HG03342 (cell line): ENCODE data around the gene CSK.
A peak's percentile ranks its signal among the peaks of the same experiment; 100 is the strongest.

Source experiments
- ATAC-seq: cut with Tn5 transposase; IDR thresholded peaks from one replicate; pipeline ENCODE4 v1.9.1; 2021; ENCODE audit warnings: mild to moderate bottlenecking, moderate library complexity; ENCODE audit not compliant: unreplicated experiment

CSK gene

DNA sequence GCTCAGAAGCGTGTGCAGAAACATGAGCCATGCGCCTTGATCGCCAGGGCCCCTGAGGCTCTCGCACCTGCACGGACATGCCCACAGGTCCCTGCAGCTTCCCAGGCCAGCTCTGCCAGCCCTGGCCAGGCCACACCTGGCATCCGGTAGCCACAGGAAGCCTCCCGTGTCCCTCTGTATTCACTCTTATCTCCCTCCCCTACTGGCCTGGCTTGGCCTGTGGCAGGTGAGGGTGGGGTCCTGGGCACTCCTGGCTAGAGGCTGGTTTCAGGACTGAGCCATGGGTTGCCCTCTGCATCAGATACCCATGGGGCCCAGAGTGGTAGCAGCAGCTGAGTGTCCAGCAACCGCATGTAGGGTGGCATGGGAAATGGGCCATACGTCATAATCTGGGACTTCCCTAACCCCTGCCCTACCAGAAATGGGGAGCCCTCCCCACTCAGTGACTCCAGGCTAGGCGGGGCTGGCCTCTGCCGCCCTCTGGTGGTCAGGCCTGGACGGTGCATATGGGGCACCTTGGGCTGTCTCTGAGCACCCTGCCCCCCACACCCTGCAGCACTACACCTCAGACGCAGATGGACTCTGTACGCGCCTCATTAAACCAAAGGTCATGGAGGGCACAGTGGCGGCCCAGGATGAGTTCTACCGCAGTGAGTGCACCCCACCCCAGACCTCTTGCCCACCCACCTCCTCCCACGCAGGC is 18.1 kb downstream of the CSK start:
- peak; percentile 57 for ATAC-seq

DNA sequence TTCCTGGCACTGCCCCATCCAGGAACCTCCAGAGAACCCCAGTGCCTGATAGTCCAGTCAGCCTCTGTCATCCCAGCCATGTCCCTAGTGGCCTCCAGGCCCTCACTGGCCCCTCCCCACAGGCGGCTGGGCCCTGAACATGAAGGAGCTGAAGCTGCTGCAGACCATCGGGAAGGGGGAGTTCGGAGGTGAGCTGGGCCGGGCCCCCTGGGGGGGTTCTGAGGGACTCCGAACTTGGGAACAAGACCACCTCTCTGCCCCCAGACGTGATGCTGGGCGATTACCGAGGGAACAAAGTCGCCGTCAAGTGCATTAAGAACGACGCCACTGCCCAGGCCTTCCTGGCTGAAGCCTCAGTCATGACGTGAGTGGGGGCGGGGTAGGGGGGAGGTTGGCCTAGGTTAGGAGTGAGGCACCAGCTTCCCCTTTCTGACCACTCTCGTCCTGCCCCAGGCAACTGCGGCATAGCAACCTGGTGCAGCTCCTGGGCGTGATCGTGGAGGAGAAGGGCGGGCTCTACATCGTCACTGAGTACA is 18.7 kb downstream of the CSK start:
- ATAC-seq = no peak

DNA sequence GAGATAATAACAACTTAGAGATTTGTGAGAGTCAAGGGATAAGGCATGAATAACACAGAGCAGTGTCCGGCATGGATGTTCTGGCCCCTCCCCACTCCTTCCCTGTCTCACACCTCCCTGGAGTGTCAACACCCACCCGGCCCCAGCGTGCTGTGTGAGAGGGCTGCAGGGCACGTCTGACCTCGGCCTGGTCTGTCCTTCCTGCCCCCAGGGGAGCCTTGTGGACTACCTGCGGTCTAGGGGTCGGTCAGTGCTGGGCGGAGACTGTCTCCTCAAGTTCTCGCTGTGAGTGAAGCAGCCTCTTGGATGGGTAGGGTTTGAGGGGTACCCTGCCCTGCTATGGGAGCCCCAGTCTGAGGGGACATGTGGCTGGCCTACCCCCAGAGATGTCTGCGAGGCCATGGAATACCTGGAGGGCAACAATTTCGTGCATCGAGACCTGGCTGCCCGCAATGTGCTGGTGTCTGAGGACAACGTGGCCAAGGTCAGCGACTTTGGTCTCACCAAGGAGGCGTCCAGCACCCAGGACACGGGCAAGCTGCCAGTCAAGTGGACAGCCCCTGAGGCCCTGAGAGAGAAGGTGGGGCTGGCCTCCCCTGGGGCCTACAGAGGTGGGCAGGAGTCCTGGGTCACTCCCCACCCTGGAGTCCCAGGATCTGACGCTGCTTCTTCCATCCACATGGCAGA is 19.6 kb downstream of the CSK start:
- ATAC-seq = no peak

DNA sequence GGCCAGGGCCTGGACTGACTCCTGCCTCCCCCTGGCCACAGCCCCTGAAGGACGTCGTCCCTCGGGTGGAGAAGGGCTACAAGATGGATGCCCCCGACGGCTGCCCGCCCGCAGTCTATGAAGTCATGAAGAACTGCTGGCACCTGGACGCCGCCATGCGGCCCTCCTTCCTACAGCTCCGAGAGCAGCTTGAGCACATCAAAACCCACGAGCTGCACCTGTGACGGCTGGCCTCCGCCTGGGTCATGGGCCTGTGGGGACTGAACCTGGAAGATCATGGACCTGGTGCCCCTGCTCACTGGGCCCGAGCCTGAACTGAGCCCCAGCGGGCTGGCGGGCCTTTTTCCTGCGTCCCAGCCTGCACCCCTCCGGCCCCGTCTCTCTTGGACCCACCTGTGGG is 20.4 kb downstream of the CSK start:
- ATAC-seq = no peak

DNA sequence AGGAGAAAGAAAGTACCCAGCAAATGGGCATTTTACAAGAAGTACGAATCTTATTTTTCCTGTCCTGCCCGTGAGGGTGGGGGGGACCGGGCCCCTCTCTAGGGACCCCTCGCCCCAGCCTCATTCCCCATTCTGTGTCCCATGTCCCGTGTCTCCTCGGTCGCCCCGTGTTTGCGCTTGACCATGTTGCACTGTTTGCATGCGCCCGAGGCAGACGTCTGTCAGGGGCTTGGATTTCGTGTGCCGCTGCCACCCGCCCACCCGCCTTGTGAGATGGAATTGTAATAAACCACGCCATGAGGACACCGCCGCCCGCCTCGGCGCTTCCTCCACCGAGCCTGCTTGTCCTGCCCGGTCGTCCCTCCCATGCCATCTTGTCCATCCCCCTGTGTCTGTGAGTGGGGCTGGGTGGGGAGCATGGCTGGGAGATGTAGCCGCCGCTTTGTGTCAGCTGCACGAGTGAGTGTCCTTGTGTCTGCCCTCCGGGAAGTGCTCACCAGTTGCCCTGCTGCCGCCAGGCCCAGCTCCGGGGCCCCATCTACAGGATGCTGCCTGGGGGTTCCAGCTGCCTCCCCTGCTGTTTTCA is 21.1 kb downstream of the CSK start:
- no peak for ATAC-seq

DNA sequence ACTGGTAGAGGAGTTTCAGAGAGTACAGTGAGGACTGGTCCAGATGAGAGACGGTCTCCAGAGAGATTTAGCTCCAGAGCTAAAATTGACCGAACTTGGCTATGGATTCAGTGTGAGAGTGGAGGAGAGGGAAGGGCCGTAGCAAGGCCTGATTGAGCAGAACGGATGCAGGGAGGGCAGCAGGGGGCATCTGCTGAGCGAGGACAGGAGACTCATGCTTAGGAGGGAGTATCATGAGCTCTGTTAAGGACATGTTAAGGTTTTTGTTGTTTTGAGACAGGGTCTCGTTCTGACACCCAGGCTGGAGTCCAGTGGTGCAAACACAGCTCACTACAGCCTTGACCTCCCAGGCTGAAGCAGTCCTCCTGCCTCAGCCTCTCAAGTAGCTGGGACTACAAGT is 23.1 kb downstream of the CSK start:
- ATAC-seq = no peak

DNA sequence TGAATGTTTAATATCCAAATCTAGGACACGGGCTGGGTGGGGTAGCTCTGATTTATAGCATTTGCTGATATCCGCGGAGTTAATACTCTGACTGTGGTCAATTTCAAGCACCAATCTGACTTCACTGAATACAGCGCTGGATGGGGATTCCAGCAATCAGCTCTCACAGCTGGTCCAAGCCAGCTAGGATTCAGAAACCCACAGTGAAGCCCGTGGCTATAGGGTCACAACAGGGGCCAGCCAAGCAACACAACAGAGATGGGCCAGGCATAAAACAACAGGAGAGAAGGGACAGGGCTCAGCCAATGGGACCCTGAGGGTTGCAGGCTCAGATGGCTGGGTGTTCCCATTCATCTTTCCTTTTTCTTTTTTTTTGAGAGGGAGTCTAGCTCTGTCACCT is 25.4 kb downstream of the CSK start:
- ATAC-seq = no peak

DNA sequence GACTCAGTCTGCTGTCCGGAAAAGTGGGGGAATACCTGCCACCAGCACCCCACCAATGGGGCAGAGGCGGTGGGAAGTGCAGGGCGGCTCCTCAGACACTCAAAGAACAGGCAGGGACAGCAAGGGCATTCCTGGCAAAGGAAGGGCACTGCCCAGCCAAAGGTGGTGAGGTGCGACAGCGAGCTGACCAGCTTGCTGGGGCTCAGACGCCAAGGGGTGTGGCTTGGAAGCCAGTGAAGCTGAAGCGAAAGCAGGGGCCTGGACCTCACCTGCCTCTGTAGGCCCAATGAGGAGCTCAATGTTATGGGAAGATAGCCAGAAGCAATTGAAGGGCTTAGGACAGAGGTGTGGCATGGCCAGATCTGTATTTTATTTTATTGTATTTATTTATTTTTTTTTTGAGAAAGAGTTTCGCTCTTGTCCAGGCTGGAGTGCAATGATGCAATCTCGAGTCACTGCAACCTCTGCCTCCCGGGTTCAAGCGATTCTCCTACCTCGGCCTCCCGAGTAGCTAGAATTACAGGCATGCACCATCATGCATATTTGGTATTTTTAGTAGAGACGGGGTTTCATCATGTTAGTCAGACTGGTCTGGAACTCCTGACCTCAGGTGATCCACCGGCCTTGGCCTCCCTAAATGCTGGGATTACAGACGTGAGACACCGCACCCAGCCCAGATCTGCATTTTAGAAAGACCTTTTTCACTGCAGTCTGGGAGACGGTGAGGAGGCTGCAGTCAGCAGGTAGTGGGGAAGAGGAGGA is 26.4 kb downstream of the CSK start:
- ATAC-seq = no peak

DNA sequence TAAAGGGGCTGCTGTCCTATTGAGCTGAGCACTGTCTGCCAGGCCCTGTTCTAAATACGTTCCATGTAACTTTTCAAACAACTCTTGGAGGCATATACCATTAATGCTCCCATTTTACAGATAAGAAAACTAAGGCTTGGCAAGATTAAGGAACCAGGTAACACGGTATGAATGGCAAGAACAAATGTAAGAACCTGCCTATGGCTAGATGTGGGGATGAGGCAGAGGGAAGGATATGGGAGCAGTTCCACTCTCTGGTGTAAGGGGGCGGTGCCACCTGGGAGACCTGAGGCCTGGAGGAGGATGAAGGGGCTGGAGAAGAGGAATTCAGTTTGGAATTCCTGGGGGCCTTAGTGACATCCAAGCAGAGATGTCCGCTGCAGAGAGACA is 27.0 kb downstream of the CSK start:
- no peak for ATAC-seq

DNA sequence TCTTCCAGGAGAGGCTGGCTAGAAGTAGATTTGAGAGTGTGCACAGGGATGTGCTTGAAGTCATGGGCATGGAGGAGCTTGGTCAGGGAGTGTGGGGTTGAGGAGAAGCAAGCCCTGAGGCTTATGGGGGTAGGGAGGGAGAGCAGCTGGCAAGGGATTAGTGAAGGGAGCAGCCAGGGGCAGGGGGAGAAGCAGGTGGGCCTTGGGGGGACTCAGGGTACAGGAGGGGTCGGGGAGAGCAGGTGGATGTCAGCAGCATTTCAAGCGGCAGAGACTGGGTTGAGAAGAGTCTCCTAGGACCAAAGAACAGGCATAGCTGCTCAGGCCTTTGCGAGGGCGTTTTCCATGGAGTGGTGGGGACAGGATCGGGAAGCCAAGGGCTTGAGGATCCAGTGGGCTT is 27.4 kb downstream of the CSK start:
- no peak for ATAC-seq

DNA sequence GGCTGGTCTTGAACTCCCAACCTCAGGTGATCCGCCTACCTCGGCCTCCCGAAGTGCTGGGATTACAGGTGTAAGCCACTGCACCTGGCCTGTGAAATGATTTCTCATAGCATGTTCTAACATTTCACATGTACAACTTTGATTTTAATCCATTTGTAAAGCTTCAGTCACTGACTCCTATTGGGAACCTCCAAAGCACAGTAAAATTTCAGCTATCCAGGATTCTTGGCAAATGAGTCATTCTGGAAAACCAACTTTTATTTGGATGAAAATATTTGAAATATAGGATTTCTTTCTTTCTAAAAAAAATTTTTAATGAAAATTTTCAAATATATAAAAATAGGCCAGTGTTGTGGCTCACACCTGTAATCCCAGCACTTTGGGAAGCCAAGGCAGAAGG is 28.1 kb downstream of the CSK start:
- ATAC-seq = no peak

DNA sequence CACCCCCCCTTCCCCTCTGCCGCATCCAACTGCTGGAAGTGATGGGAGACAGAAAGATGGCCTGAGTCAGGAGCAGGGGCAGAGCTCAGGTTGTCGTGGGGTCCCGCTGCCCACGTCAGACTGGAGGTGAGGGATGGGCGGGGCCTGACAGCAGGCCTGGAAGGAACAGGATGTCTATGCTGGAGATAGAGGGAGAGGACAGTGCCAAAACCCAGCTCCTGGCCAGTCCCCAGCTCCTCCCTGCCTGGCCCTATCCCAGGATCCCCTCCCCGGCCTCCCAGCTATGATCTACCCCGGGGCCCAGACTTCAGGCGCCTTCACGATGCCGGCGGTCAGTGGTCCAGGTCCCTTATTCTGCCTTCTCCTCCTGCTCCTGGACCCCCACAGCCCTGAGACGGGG is 30.7 kb downstream of the CSK start, which contains the start of gene LMAN1L:
Gene LMAN1L, plus strand, starts transcription at position 303 of the 400 bp plus-strand sequence. Its CDS starts 20 bp downstream, at position 323.
- ATAC-seq = no peak

DNA sequence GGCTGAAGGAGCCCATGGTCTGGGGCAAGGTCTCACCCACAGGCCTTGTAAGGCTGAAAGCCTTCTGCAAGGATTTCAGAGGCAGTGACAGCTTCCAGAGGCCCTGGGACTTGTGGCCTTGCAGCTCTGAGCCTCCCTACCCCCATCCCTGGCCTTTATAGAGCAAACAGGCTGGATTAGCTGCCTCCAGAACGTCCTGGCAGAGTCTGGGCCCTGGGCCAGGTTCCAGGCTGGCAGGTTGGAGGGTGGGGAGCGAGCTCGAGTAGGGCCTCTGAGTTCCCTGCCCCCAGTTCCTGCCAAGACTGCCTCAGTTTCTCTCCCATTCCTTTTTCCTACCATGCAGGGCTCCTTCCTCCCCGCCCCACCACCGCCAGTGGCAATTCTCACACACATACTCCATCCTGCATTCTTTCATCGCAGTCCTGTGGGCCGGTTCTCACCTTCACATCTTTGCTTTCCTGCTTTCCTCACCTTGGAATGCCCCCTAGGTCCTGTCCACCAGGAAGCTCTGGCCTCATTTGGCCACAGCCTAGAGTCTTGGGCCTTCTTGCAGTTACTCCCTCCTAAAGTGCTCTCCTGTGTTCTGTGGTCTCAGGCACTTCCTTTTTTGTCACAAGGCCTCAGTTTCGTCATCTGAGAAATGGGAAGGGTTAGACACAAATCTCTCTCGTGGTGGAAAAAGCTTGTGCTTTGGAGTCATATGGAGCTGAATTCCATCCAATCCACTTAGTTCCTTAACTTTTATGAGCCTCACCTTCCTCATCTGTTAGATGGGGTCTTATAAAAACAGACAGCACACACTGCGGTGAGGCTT is 33.4 kb downstream of the CSK start:
- ATAC-seq = no peak

DNA sequence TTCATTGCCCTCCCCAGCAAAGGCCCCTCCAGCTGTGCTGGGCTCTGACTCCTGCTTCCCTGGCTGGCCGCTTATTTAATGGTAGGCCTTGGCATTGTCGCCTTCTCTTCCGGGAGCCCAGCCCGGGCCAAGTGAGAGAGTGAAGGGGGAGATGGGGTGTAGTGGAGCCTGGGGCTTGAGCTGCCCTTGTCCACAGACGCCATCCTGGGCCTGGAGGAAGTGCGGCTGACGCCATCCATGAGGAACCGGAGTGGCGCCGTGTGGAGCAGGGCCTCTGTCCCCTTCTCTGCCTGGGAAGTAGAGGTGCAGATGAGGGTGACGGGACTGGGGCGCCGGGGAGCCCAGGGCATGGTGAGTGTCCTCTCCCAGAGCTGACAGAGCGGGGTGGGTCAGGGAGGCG is 34.1 kb downstream of the CSK start:
- no peak for ATAC-seq

DNA sequence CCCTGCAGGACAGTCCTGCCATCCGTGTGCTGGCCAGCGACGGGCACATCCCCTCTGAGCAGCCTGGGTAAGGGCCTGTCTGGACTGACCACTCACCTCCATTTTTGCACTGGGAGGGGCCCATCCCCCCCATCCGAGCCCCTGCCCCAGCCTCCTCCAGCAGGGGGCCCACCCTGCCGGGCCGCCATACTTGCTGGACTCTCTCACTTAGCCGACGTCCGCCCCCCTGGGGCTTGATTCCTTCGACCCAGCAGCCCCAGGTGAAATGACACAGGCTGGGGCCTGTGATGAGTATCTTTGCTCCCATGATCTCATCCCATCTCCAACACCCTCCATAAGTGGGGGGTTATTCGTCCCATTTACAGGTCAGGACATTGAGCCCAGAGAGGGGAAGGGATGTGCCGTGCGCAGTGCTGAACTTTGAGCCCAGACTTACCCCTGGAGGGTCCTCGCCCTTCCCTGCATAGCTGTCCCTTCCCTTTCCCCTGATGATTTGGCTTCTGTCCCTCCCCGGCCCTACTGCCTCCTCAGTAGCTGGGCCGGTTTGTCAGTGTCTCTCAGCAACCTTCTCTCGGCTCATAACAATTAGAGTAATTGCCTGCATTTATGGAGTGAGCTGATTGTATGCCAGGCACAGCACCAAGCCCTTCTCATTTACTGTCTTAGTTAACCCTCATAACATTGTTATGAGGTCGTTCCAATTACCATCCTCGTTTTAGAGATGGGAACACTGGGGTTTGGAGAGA is 34.9 kb downstream of the CSK start:
- no peak for ATAC-seq

DNA sequence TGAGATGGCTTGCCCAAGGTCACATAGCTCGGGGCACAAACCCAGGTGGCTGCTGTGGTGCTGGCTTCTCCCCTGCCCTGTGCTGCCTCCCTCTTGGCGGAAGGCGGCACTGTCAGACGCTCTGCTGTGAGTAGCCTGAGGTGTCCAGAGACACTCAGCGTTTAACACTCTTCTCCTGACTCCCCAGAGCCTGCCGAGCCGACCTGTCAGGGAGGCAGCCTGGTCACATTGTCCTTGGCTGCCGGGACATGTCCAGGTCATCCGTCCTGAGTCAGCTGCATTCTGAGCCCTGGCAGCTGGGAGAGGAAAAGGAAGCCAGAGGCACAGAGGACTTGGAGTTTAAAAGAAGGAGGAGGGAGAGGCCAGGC is 35.5 kb downstream of the CSK start:
- no peak for ATAC-seq

DNA sequence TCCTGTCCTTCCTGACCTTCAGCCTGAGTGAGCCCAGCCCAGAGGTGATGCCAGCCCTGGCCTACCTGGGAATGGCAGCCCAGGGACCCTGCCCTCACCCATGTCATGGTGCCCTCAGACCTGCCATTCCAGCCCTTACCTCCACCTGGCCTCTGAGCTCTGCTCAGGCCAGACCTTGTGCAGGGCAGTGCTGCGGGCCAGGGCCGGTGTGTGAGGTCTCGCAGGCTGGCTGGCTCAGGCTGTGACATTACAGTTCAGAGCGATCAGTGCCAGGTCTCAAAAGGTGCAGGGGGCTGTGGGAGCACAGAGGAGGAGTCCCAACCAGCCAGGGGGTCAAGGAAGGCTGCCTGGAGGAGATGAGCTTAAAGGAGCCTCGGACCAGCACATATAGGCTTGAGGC is 38.2 kb downstream of the CSK start:
- no peak for ATAC-seq

DNA sequence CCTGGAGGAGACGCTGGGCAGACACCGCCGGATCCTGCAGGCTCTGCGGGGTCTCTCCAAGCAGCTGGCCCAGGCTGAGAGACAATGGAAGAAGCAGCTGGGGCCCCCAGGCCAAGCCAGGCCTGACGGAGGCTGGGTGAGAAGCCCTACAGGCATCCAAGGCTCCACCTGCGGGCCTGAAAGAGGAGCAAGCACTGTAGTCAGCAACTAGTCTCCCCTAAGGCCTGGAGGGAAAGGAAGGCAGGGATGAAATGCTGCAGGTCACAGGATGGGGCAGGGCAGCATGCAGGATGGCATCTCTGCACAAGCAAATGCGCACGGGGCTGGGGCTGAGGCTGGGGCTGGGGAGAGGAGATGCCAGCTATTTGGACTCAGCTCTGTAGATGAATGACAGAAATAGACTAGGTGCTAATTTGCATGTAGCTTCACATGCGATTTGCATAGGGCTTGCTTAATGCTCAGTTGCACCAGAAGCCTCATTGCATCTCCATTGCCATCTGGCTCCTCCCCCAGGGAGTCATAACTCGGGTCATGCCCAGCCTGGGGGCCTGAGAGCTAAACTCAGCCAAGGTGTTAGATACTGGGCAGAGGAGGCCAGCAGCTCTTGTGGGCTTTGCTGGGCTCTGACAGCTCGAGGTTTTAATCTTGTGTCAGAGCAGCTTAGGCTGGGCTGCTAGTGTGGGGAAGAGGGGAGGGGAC is 39.4 kb downstream of the CSK start:
- peak; percentile 84 for ATAC-seq

DNA sequence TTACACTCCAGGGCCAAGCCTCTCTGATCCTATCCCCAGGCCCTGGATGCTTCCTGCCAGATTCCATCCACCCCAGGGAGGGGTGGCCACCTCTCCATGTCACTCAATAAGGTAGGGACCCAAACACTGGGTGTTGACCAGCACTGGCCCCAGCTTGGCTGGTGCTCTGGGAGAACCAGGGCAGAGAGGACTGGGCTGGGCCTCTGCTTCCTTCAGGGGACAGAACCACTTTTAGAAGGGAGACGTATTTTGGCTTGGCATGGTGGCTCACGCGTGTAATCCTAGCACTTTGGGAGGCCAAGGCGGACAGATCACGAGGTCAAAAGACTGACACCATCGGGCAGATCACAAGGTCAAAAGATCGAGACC is 39.9 kb downstream of the CSK start:
- no peak for ATAC-seq
